SH-SY5Y (cell line): ENCODE results near the gene LAMA3.

Experiments used
- GATA2 ChIP-seq: IDR thresholded peaks from 2 replicates; pipeline ENCODE4 v1.6.1; 2011; ENCODE audit warnings: mild to moderate bottlenecking, low read depth, low read length
- GATA3 ChIP-seq: IDR thresholded peaks from 2 replicates; pipeline ENCODE4 v1.6.1; 2011; ENCODE audit warnings: low read depth, mild to moderate bottlenecking, low read length, moderate library complexity

- no peak for TF ChIP-seq GATA2
- TF ChIP-seq GATA3 = no peak
These were observed 14.0 kb upstream of the LAMA3 start for GRCh38 chr18:23675236-23675635.
